GM19043 (cell line): ENCODE data around the gene NDUFA13.

Experiments used
- ATAC-seq: cut with Tn5 transposase; IDR thresholded peaks from one replicate; pipeline ENCODE4 v1.9.1; 2021; ENCODE audit warnings: low read depth; ENCODE audit not compliant: unreplicated experiment

NDUFA13 gene

GRCh38 chr19:19544954-19545591 lies 29.0 kb downstream of the NDUFA13 start:
- no peak for ATAC-seq

- ATAC-seq, result no peak
These were observed 29.7 kb downstream of the NDUFA13 start for GRCh38 chr19:19545707-19546106.

GRCh38 chr19:19546751-19547162 lies 30.7 kb downstream of the NDUFA13 start:
- ATAC-seq, result no peak

- ATAC-seq, result no peak
These were observed 31.8 kb downstream of the NDUFA13 start for GRCh38 chr19:19547674-19548336.

GRCh38 chr19:19548915-19549759 lies 33.1 kb downstream of the NDUFA13 start:
- ATAC-seq, result no peak

GRCh38 chr19:19549804-19550464 lies 33.9 kb downstream of the NDUFA13 start:
- ATAC-seq, result no peak

- ATAC-seq, result no peak
These were observed 34.5 kb downstream of the NDUFA13 start for GRCh38 chr19:19550485-19550929.

- no peak for ATAC-seq
These were observed 35.2 kb downstream of the NDUFA13 start for GRCh38 chr19:19550972-19551852.

GRCh38 chr19:19551853-19552192 lies 35.8 kb downstream of the NDUFA13 start:
- no peak for ATAC-seq

- ATAC-seq, result no peak
These were observed 36.8 kb downstream of the NDUFA13 start for GRCh38 chr19:19552798-19553197.

- ATAC-seq, result no peak
These were observed 37.6 kb downstream of the NDUFA13 start for GRCh38 chr19:19553670-19554069.

- no peak for ATAC-seq
These were observed 38.3 kb downstream of the NDUFA13 start for GRCh38 chr19:19554074-19555023.

GRCh38 chr19:19558055-19558454 lies 42.0 kb downstream of the NDUFA13 start:
- no peak for ATAC-seq

- ATAC-seq, result no peak
These were observed 42.6 kb downstream of the NDUFA13 start for GRCh38 chr19:19558636-19559035.

- ATAC-seq, result no peak
These were observed 43.9 kb downstream of the NDUFA13 start for GRCh38 chr19:19559931-19560330.

- ATAC-seq, result no peak
These were observed 46.1 kb downstream of the NDUFA13 start for GRCh38 chr19:19561946-19562664.

- ATAC-seq, result no peak
These were observed 46.8 kb downstream of the NDUFA13 start for GRCh38 chr19:19562665-19563347.
